ENCODE data around the gene TFEB. TPM values are rescaled to one million over a fixed set of nuclear protein-coding genes. Genes with fewer than 3 reads are reported as not detected.

TFEB gene
- total and polyA plus RNA-seq, 2 donors (not counting 1 experiment from before 2014, with no cell fraction given): 1.9 to 7.6 TPM

- no peak overlapping the region for H3K27ac ChIP-seq (ENCODE audit: insufficient read depth, low read length)
Observed at GRCh38 chr6:41682056-41682477, 53.3 kb downstream of the TFEB start.

GRCh38 chr6:41680182-41680965 is 55.0 kb downstream of the TFEB start:
- TF ChIP-seq CTCF (conservative IDR thresholded peaks at IDR 0.05 in 1 of 2, IDR thresholded peaks at IDR 0.05 in 1 of 2; ENCODE audit: low read depth in 1 of 2, low read length in 2 of 2) (no peak), EZH2 (IDR thresholded peaks at IDR 0.05; ENCODE audit: low read length, missing control alignments) (no peak)
- no peak for DNase-seq (ENCODE audit: low read depth in 2 of 2)
- no peak overlapping the region for H3K4me3 ChIP-seq (replicated peaks in 1 of 4; ENCODE audit: control extremely low read depth in 1 of 4, insufficient read depth in 1 of 4, low read depth in 3 of 4, low read length in 4 of 4)

More at GRCh38 chr6:41682056-41682477, 53.3 kb downstream of the TFEB start:
- no peak overlapping the region for H2AFZ ChIP-seq (ENCODE audit: low read length)
- no peaks in the 10 kb centered on the region for H3K79me2 ChIP-seq (ENCODE audit: control insufficient read depth, insufficient read depth, low read length)
- no peaks in the 10 kb centered on the region for H4K20me1 ChIP-seq (ENCODE audit: control insufficient read depth, extremely low read depth, insufficient read depth, low read length)
- peak; percentile 86 to 87 for DNase-seq (ENCODE audit: low read depth in 2 of 2)
- H3K27me3 ChIP-seq (ENCODE audit: control insufficient read depth, insufficient read depth, low read length): no peaks in the 10 kb centered on the region
- H3K4me2 ChIP-seq (ENCODE audit: extremely low read depth, insufficient read depth, low read length): no peak overlapping the region
- H3K9ac ChIP-seq (ENCODE audit: insufficient read depth, low read length): no peak overlapping the region
- peaks cover 2% of the 10 kb centered on the region for H3K4me1 ChIP-seq (ENCODE audit: control insufficient read depth, extremely low read depth, insufficient read depth, low read length)
- TF ChIP-seq EZH2 (IDR thresholded peaks at IDR 0.05; ENCODE audit: low read length, missing control alignments) (no peak), CTCF (conservative IDR thresholded peaks at IDR 0.05 in 1 of 2, IDR thresholded peaks at IDR 0.05 in 1 of 2; ENCODE audit: low read depth in 1 of 2, low read length in 2 of 2) (peak; percentile 83 to 90)
- H3K4me3 ChIP-seq (replicated peaks in 1 of 4; ENCODE audit: control extremely low read depth in 1 of 4, insufficient read depth in 1 of 4, low read depth in 3 of 4, low read length in 4 of 4): no peak overlapping the region
- no peaks in the 10 kb centered on the region for H3K9me3 ChIP-seq (ENCODE audit: control insufficient read depth, insufficient read depth, low read depth, low read length)
- H3K36me3 ChIP-seq (ENCODE audit: control insufficient read depth, insufficient read depth, low read length): no peaks in the 10 kb centered on the region

GRCh38 chr6:41679696-41680095 is 55.7 kb downstream of the TFEB start:
- Histone ChIP-seq H3K4me3 (replicated peaks in 1 of 4; ENCODE audit: control extremely low read depth in 1 of 4, insufficient read depth in 1 of 4, low read depth in 3 of 4, low read length in 4 of 4) (no peak overlapping the region), H3K79me2 (ENCODE audit: control insufficient read depth, insufficient read depth, low read length) (no peaks in the 10 kb centered on the region), H3K9me3 (ENCODE audit: control insufficient read depth, insufficient read depth, low read depth, low read length) (no peaks in the 10 kb centered on the region), H3K9ac (ENCODE audit: insufficient read depth, low read length) (no peak overlapping the region), H3K36me3 (ENCODE audit: control insufficient read depth, insufficient read depth, low read length) (no peaks in the 10 kb centered on the region), H4K20me1 (ENCODE audit: control insufficient read depth, extremely low read depth, insufficient read depth, low read length) (no peaks in the 10 kb centered on the region), H2AFZ (ENCODE audit: low read length) (no peak overlapping the region), H3K27ac (ENCODE audit: insufficient read depth, low read length) (no peak overlapping the region), H3K4me2 (ENCODE audit: extremely low read depth, insufficient read depth, low read length) (no peak overlapping the region), H3K4me1 (ENCODE audit: control insufficient read depth, extremely low read depth, insufficient read depth, low read length) (peaks cover 2% of the 10 kb centered on the region), H3K27me3 (ENCODE audit: control insufficient read depth, insufficient read depth, low read length) (peaks cover 4% of the 10 kb centered on the region)
- TF ChIP-seq EZH2 (IDR thresholded peaks at IDR 0.05; ENCODE audit: low read length, missing control alignments) (no peak), CTCF (conservative IDR thresholded peaks at IDR 0.05 in 1 of 2, IDR thresholded peaks at IDR 0.05 in 1 of 2; ENCODE audit: low read depth in 1 of 2, low read length in 2 of 2) (no peak)
- DNase-seq (ENCODE audit: low read depth in 2 of 2): no peak

More at GRCh38 chr6:41680182-41680965, 55.0 kb downstream of the TFEB start:
- Histone ChIP-seq H3K4me1 (ENCODE audit: control insufficient read depth, extremely low read depth, insufficient read depth, low read length) (peaks cover 2% of the 10 kb centered on the region), H3K9ac (ENCODE audit: insufficient read depth, low read length) (no peak overlapping the region), H3K27ac (ENCODE audit: insufficient read depth, low read length) (no peak overlapping the region), H3K36me3 (ENCODE audit: control insufficient read depth, insufficient read depth, low read length) (no peaks in the 10 kb centered on the region), H3K79me2 (ENCODE audit: control insufficient read depth, insufficient read depth, low read length) (no peaks in the 10 kb centered on the region), H3K9me3 (ENCODE audit: control insufficient read depth, insufficient read depth, low read depth, low read length) (no peaks in the 10 kb centered on the region), H3K27me3 (ENCODE audit: control insufficient read depth, insufficient read depth, low read length) (peaks cover 4% of the 10 kb centered on the region), H4K20me1 (ENCODE audit: control insufficient read depth, extremely low read depth, insufficient read depth, low read length) (no peaks in the 10 kb centered on the region), H3K4me2 (ENCODE audit: extremely low read depth, insufficient read depth, low read length) (no peak overlapping the region), H2AFZ (ENCODE audit: low read length) (no peak overlapping the region)
